Eye (tissue), 1 donor: ENCODE data around the gene ABR.
A peak's percentile ranks its signal among the peaks of the same experiment; 100 is the strongest.
"Not testable (repeated sequence)": the region's sequence is repeated elsewhere in the genome, so short reads cannot be mapped to it uniquely, and the experiment has no call there.

ENCODE experiments used
- DNase-seq: peaks from one replicate; pipeline ENCODE4 v3.0.0-alpha.2; 2015

ABR gene

GRCh38 chr17:1067282-1067956, 112.4 kb downstream of the ABR start:
- no peak for DNase-seq

- not testable (repeated sequence) for DNase-seq
Observed at GRCh38 chr17:1065416-1065815, 114.4 kb downstream of the ABR start.

DNA sequence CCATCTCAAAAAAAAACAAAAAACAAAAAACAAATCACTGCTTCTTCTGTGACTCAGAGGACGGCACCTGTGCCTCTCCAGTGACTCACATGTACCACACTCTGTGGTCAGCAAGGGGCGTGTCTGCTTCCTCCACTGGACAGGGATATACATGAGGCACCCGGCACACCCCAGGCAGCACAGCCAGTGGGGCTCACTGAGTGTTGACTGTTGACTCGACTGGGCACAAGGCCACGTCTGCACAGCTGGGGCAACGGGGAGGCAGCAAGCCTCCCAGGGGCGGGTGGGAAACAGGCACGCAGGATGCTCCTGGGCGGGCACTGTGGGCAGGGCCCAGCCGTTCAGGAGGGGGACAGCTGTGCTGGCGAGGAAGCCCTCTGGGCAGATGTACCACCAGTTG, 118.8 kb downstream of the ABR start:
- DNase-seq: no peak

DNA sequence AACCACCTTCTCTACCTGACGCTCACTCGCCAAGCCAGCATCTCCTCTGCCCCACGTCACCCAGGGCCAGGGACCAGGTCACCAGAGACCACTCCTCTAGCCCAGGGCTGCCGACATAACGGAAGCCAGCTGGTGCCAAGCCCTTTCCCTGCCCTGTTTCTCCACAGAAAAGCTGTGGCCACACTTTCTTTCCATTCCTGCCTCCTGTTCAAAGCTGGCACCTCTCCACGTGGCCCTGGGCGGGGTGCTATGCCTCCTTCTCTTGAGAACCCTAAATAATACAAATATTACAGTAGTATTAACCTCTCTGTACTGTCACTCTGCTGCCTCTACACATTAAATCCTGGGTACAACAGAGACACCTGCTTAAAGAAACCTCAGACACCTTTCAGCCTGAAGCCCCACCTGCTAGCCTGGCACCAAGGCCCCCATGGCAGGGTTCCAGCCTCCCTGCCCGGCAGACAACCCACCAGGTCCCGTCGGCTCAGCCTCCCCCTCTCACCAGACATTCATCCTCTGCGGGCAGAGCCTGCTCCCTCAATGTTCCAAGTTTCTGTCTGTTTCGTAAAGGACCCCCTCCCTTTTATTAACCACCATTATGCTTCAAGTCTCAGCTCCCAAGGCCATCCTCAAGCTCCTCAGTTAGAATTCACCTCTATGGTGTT, 120.5 kb downstream of the ABR start:
- DNase-seq: no peak

DNA sequence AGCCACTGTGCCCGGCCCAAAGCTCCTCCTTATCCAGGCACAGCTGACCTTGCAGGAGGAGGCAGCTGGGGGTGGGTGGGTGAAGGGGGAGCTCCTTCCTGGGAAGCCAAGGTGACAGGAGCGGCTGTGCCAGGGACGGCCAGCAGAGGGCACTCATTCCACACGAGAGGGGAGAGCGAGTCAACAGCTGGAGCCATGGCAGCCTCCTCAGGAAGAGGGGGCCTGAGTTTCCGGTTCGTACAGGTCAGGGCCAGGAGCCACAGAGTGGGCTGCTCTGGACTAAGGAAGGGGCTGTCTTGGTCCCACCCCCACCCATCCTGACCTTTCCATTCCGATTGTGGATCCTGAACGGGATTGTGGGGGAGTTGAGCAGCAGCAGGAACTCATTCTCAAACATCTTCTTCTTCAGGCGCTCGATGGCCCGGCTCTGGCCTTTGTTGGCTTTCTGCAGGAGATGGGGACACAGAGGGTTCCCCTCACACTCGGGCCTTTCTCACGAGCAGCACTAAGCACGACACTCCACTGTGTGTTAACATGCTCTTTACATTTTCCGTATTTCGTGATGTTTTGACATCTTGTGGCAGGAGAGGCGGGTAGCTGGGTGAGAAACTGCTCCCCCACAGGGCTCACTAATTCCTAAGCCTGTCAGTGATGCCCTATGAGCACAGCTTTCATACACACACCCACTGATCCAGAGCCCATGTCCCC, 121.2 kb downstream of the ABR start:
- DNase-seq: no peak

DNA sequence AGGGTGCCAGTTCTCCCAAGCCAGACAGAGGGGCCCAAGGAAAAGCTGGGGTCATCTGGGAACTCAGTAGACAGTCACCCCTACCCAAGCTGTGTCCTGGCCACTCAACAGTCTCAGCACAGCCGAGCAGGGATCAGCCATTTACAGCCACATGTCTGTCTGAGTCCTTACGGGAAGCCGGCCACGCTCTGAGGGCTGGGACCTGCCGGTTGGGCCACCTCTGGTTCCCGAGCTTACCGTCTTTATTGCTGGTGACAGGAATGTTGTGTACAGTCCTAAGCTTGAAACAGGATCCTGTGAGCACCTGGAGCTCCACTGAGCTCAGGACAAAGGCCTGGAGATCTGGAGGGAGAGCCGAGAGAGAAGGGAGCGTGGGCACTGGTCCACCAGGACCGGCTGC, 123.0 kb downstream of the ABR start:
- DNase-seq: no peak

DNA sequence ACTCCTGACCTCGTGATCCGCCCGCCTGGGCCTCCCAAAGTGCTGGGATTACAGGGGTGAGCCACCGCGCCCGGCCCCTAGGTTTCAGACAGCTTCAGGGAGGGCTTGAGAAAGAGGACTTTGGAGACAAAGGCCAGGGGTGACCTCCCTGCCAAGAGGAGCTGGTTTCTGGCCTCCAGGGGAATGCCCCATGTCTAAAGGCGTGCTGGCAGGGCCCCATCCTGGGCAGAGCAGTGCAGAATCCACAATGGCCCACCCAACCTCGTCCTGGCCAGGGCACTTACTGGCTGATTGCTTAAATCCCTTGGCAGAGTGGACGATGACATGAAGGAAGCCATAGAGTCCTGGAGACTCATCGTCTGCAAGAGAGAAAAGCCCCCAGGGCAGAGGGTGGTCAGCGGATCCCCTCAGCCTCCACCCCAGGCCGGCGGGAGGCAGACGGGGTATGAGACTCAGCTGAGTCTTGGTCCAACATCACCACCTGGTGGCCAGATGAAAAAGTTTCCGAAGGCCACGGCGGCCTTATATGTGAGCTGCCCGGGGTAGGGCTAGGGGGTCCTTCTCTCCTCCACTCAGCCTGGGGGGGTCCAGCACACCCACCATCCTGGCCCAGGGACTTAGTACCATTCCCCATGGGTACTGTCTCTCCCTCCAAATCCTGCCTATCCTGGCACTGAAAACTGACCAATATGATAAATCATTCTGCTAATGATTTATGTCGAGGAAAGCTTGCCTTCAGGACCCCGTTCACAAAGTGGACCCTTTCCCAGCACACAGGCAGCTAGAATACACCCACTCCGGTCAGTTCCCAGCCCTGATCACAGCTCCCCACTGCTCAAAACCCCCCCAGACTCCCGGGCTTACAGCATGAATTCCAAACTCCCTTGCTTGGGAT, 123.8 kb downstream of the ABR start:
- DNase-seq: peak; percentile 88

DNA sequence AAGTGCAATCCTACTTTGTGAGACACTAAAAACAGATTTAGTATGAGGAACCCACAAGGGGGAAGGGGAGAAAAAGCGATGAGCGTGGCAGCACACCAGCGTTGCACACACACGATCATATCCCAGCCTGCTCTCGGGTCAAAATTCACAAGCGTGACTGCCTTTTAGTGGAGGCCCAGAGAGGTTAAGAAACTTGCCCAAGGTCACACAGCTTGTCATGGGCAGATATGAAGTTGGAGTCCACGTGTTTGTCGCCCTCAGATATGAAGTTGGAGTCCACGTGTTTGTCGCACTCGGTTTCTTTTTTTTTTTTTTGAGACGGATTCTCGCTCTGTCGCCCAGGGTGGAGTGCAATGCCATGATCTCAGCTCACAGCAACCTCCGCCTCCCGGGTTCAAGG, 124.5 kb downstream of the ABR start:
- DNase-seq: no peak

DNA sequence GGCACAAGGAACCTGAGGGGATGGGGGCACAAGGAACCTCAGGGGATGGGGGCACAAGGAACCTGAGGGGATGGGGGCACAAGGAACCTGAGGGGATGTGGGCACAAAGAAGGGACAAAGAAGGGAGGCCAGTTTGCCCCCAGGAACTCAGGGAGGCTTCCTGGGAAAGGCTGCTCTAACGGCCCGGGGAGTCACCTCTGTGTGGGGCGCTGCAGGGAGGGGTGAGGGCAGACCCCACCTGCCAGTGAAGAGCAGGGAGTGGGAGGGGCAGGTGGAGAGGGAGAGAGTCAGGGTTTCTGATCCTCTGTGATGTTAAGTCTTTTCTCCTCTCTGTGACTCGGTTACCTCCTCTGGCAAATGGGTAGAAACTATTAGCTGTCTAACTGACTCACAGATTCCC, 125.1 kb downstream of the ABR start:
- no peak for DNase-seq

GRCh38 chr17:1053661-1054360, 126.0 kb downstream of the ABR start:
- DNase-seq: no peak

- no peak for DNase-seq
Observed at GRCh38 chr17:1050996-1051925, 128.5 kb downstream of the ABR start.

DNA sequence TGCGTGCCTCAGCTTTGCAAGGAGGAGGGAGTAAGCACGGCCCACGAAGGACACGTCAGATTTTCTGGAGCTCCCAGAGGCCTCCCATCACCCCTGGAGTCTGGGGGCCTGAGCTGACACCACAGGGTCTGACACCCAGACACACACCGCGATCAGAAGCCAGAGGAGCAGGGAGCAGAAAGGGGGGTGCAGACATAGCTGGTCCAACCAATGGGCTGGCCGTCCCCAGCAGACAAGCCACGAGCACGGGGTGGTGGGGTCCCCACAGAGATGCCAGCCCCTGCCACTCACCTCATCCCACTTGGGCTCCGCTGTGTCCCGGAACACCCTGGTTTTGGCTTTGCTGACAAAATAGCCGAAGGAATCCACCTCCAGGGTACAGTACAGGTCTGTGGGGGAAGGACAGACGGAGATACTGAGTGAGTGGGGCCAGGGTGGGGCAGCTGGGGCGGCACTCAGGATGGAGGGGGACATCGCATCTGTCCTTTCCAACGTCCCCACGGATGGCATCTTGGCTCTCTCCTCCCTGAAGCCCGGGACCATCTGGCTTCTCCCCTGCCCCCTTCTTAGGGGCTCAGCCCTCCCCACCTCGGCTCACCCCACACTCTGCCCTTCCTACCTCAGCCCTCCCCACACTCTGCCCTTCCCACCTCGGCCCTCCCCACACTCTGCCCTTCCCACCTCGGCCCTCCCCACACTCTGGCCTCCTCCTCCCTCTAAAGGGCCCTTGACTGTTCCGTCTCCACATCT, 129.4 kb downstream of the ABR start:
- DNase-seq: no peak

DNA sequence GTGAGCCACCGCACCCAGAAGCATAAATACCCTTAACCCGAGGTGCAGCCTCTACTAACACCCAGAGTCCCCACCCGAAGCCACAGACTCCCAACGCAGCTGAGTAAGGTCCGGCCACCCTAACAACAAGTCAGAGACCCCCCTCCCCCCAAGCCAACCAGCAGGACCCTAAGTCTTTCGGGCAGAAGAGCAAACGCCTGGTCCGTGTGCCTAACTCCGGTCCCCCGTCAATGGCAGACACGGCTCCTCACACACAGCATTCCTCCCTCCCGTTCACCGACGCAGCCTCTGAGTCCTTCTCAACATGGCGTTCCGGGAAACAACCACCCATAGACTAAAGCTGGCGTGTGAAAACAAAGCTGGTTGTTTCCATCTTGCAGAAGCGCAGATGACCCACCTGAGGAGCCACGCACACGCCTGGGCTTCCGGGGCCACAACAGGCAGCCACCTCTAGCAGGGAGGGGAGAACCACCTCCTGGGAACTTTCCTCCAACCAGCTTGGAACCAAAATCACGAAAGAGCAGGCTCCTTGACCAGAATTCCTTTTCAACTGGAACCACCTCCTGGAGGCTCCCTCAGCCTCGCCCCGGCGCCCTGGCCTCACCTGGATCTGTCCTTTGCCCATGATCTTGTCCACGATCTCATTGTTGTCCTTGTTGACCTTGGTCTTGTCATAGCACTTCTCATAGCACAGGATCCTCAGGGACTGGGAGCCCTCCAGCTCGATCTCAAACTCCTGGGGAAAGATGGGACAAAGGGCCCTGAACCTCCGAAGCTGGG, 130.1 kb downstream of the ABR start:
- no peak for DNase-seq

GRCh38 chr17:1048516-1049115, 131.2 kb downstream of the ABR start:
- not testable (repeated sequence) for DNase-seq

DNA sequence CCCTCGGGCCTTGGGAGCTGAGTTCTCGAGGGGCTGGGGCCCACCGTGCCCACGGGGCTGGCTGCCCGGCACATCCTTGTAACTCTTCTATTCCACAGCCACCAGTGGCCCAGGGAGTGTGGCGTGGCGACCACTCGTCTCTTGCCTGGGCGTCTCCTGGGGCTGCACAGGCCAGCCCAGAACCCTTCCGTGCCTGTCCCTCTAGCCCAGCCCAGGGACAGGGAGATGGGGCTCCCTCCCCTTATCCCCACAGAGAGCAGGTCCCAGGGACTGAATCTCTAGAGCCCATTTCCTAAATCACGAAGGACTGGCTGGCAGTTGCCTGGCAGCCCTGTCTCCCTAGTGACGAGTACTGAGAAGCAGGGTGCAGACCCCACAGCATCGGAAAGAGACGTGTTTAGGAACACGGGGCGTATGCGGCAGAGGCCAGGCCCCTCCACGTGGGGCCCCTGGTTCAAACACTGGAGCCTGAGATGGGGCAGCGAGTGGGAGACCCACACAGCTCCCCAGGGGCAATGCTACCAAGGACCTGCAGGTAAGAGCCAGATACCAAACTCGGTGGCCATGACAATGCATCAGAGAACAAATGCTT, 131.8 kb downstream of the ABR start:
- DNase-seq: no peak

DNA sequence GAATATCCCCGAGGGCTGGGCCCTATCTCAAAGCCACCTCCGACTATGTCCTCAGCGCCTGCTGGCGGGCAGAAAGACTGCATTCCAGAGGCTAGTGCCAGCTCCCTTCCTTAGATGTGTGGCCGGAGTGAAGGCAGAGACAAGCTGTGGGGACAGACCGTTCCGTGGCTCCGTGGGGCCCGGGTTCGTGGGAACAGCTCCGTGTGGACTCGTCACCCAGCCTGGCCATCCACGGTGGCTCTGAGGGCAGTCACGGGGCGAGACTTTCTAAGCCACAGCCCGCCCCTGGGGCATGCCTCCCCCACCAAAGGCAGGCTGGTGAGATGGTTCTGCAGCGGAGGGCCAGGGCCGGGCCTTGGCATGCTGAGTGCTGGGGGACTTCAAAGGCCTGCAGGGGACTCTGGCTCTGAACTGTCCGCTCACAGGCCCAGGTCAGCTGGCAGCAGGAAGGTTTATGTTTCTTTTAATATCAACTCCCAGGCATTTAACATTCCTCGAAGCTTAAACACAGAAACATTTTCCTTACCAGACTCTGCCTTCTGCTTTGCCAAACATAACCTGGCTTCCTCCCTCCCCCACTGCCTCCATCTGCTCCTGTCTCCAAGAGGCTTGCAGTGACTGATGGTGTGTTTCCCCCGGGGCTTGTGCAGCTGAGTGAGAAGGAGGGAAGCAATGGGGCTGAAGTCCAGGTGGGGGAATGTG, 132.5 kb downstream of the ABR start:
- DNase-seq: peak; percentile 70

DNA sequence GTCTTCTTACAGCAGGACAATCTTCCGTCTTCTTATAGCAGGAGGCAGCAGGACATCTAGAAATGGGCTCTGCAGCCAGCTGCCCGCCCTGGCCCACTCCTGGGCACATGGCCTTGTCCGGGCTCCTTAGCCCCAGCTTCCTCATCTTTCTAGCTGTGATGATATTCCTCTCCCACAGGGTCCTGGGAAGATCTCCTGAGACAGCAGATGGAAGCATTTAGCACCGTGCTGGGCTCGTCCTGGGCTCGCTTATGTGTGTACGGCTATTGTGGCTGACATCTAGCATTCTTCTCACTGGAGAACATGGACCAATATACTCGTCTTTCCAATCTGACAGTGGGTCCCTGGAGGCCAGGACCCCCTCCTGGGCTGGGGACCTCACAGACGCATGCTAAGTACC, 134.3 kb downstream of the ABR start:
- peak; percentile 25 for DNase-seq

DNA sequence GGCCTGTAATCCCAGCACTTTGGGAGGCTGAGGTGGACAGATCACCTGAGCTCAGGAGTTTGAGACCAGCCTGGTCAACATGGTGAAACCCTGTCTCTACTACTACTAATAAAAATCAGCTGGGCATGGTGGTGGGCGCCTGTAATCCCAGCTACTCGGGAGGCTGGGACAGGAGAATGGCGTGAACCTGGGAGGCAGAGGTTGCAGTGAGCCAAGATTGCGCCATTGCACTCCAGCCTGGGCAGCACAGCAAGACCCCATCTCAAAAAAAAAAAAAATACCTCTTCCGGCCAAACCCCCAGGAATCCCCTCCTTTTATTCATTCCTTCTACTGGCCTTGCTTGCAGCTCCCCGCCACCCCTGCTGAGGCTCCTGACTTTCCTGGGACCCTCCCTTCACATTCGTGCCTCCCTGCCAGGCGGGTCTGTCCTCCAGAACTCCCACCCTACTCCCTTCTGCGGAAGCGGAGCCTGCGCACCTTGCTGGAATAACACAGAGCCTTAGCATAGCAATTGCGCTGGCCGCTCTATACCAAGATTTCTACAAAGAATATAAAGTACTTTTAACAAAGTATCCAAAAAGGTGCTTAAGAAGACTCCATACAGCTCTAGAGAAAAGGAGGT, 135.3 kb downstream of the ABR start:
- not testable (repeated sequence) for DNase-seq
